ENCODE data around the gene USHBP1. TPM values are rescaled to one million over a fixed set of nuclear protein-coding genes. Genes with fewer than 3 reads are reported as not detected.
"Not testable (repeated sequence)": the region's sequence is repeated elsewhere in the genome, so short reads cannot be mapped to it uniquely, and the experiment has no call there.

The USHBP1 gene
- total RNA-seq, 1 experiment from 2014 or later = not detected

- DNase-seq (ENCODE audit: low read depth) = not testable (repeated sequence)
Measured at GRCh38 chr19:17295551-17295950, 31.0 kb upstream of the USHBP1 start.

DNA sequence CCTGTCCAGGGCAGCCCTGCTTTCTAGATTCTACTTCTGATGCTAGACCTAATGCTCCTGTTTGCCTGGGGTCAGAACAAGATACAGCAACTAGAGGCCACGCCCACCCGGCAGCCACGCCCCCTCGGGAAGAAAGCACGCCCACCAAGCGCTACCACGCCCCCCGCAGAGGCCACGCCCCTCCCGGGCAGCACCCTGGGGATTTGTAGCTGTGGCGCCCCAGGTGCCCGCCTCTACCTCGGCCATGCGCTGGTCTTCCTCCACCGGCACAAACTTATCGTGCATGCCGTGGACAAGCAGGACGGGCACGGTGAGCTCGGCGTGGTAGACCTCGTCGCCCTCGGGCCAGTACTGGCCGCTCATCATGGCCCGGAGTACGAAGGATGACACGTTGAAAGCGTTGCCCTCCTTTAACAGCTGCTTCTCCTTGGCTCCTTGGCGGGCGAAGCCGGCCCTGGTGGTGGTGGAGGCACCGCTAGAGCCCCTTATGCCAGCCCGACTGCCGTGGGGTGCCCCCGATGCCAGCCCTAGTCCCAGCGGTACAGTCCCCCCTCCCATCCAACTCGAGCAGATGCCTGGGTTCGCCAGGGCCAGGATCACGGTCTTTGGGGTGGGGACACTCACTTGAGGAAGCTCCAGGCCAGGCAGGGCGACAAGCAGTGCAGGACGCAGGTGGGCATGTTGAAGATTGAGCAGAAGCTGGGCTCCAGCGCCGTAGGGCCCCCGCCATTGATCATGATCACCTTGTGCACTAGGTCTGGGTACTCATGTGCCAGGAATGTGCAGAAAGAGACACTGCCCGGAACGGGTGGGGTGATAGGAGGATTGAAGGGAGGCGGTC lies 29.7 kb upstream of the USHBP1 start:
- no peak for DNase-seq (ENCODE audit: low read depth)

- DNase-seq (ENCODE audit: low read depth) = no peak
Measured at GRCh38 chr19:17293605-17294004, 29.1 kb upstream of the USHBP1 start.

- peak; percentile 54 for DNase-seq (ENCODE audit: low read depth)
Measured at GRCh38 chr19:17292301-17293074, 27.9 kb upstream of the USHBP1 start.

GRCh38 chr19:17289489-17289888 lies 24.9 kb upstream of the USHBP1 start:
- DNase-seq (ENCODE audit: low read depth) = no peak

DNA sequence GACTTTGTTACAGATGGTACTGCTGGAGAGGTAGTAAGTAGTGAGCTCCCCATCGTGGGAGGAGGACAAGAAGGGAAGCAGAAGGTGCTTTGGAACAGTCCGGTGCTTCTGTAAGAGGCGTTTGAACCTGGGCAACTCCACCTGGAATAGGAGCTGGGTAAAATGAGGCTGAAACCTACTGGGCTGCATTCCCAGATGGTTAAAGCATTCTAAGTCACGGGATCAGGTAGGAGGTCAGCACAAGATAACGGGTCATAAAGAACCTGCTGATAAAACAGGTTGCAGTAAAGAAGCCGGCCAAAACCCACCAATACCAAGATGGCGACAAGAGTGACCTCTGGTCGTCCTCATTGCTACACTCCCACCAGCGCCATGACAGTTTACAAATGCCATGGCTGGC lies 22.2 kb upstream of the USHBP1 start:
- DNase-seq (ENCODE audit: low read depth) = no peak

GRCh38 chr19:17286263-17286662 lies 21.7 kb upstream of the USHBP1 start:
- DNase-seq (ENCODE audit: low read depth) = no peak

DNA sequence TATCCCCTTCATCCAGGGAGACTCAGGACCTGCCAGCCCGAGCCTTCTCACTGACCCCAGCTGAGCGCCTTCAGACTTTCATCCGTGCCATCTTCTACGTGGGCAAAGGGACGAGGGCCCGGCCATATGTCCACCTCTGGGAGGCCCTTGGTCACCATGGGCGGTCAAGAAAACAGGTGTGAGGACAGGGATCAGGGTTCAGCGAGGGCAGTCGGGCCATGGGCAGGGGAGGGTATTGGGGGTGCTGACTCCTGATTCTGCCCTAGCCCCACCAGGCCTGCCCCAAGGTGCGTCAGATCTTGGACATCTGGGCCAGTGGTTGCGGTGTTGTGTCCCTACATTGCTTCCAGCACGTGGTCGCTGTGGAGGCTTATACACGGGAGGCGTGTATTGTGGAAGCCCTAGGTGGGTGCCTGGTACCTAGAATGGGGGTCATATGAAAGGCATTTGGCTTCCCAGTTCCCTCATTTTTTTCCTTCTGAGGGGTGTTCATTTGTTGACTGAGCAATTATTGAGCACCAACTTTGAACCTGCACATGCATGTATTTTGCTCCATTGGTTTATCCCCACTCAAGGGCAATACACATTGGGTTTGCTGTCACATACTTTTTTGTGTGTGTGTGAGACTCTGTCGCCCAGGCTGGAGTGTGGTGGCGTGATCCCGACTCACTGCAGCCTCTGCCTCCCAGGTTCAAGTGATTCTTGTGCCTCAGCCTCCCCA lies 21.0 kb upstream of the USHBP1 start:
- no peak for DNase-seq (ENCODE audit: low read depth)

DNA sequence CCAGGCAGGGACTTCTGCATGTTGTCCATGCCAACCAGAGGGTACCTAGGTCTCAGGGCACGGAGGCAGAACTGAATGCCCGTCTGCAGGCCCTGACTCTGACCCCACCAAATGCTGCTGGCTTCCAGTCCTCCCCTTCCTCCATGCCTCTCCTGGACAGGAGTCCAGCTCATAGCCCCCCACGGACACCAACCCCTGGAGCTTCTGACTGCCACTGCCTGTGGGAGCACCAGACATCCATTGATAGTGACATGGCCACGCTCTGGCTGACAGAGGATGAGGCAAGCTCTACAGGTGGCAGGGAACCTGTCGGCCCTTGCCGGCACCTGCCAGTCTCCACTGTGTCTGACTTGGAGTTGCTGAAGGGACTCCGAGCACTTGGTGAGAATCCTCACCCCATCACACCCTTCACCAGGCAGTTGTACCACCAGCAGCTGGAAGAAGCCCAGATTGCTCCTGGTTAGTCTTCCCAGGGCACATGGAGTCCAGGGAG lies 19.0 kb upstream of the USHBP1 start:
- DNase-seq (ENCODE audit: low read depth) = no peak

DNA sequence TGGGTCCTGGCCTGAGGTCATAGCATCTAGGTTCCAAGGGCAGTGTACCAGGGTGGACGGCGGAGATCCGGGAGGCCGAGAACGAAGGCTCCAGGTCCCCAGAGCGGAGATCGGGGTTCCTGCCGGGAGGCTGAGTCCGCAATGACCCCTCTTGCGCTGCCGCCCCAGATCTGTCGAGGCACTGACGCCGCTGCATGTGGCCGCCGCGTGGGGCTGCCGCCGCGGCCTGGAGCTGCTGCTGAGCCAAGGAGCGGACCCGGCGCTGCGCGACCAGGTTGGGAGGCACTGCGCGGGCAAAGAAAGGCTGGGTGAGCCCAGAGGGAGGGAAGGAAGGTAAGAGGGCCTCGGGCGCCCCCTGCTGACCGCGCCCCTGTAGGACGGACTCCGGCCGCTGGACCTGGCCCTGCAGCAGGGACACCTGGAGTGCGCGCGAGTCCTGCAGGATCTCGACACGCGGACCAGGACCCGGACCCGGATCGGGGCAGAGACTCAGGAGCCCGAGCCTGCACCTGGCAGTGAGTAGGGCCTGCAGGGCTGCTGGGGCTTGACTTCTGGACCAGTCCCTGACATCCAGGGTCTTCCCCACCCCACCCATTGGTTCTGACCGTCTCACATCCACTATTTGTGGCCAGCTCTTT lies 18.1 kb upstream of the USHBP1 start:
- peak; percentile 86 for DNase-seq (ENCODE audit: low read depth)

DNA sequence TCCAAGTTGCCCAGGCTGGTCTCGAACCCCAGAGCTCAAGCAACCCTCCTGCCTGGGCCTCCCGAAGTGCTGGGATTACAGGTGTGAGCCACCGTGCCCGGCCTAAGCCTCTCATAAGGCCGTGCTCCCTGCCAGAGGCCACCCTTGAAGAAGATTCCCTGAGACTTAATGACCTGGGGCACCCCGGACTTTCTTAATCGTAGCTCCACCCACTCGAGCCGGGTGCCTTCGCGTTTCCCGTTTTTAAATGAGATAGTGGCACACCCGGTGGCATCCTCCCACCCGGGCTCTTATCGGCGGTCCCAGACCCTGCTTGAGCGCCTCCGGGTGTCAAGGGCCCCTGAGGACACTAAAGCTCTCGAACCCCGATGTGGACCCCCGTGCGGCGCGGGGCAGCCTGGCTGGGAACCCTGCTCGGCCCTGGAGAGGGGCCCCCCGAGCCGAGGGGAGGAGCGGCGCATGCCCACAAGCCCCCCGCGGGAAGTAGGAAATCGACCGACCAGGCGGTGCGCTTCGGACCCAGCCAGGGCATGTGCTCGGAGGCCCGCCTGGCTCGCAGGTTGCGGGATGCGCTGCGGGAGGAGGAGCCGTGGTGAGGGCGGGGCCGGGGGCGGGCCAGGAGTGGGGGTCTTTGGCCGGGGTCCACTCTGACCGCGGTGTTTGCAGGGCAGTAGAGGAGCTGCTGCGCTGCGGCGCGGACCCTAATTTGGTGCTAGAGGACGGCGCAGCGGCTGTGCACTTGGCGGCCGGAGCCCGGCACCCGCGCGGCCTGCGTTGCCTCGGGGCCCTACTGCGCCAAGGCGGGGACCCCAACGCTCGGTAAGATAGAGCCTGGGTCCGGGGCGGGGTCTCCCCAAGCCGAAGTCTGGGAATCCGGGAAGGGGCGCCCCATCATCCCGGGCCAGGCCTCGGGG lies 17.1 kb upstream of the USHBP1 start, which contains the start of gene ANKLE1:
TSS of gene ANKLE1 (plus strand) at position 511 of the 914 bp plus-strand sequence. CDS start at position 531, 20 bp downstream.
- no peak for DNase-seq (ENCODE audit: low read depth)

- DNase-seq (ENCODE audit: low read depth) = no peak
Measured at GRCh38 chr19:17279436-17279835, 14.9 kb upstream of the USHBP1 start.

DNA sequence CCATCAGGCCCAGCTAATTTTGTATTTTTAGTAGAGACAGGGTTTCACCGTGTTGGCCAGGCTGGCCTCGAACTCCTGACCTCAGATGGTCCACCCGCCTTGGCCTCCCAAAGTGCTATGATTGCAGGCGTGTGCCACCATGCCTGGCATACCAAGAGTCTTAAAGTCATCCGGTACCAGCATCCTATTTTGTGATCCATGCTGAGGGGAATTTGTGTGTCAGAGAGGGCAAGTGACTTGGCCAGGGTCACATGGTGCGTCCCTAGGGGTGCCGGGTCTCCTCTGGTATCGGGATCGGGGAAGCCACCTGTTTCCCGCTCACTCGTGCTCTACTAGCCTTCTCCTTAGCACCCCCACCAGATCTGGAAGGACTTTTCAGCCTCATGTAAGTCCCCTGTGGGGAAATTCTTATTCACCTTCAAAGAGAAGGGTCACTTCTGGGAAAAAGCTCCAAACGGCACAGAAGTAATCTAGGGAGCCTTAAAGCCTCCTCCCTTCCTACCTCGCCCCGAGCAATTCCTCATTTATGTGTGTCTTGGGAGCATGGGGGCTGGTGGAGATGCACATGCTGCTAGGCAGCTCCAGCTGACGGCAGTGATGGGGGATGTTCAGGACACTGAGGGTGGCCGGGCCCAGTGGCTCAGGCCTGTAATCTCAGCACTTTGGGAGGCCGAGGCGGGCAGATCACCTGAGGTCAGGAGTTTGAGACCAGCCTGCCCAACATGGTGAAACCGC lies 11.1 kb upstream of the USHBP1 start:
- no peak for DNase-seq (ENCODE audit: low read depth)

GRCh38 chr19:17274892-17275291 lies 10.3 kb upstream of the USHBP1 start:
- DNase-seq (ENCODE audit: low read depth) = not testable (repeated sequence)

GRCh38 chr19:17268754-17269153 lies 4.2 kb upstream of the USHBP1 start:
- DNase-seq (ENCODE audit: low read depth) = no peak

GRCh38 chr19:17266975-17267788 lies 2.6 kb upstream of the USHBP1 start, which contains the start of gene BABAM1:
Gene BABAM1, plus strand, starts transcription at chr19:17267443. Its CDS starts 1,364 bp downstream, at chr19:17268807.
- DNase-seq (ENCODE audit: low read depth) = peak; percentile 99

GRCh38 chr19:17266589-17266974 lies 2.0 kb upstream of the USHBP1 start:
- DNase-seq (ENCODE audit: low read depth) = no peak

GRCh38 chr19:17266026-17266425 lies 1.5 kb upstream of the USHBP1 start:
- no peak for DNase-seq (ENCODE audit: low read depth)

Measured in M059J (cell line).